HepG2 (cell line): ENCODE measurements around the gene VAMP5. TPM values are rescaled to one million over a fixed set of nuclear protein-coding genes. Genes with fewer than 3 reads are reported as not detected.
A peak's percentile ranks its signal among the peaks of the same experiment; 100 is the strongest.

Source experiments
- ATF4 ChIP-seq, 2 experiments: fragments of 450-650 bp in 1 of 2; sonication (generic) in 1 of 2; formaldehyde crosslinking; IDR thresholded peaks; 2 replicates each; pipeline versions ENCODE4 v1.5.0 to v1.8.0; 2020 to 2022; ENCODE audit warnings: mild to moderate bottlenecking in 1 of 2, missing genetic modification reagents in 1 of 2
- E2F1 ChIP-seq: sonication (generic); formaldehyde crosslinking; IDR thresholded peaks from 2 replicates; pipeline ENCODE4 v1.5.0; 2020; ENCODE audit warnings: missing genetic modification reagents
- RAD21 ChIP-seq: fragments of 450-650 bp; formaldehyde crosslinking; IDR thresholded peaks from 2 replicates; pipeline ENCODE4 v1.5.0; 2020; ENCODE audit warnings: mild to moderate bottlenecking
- ZBTB37 ChIP-seq: sonication (generic); formaldehyde crosslinking; IDR thresholded peaks from 2 replicates; pipeline ENCODE4 v1.4.0; 2020; ENCODE audit warnings: mild to moderate bottlenecking, missing genetic modification reagents
- ZKSCAN5 ChIP-seq: sonication (generic); formaldehyde crosslinking; IDR thresholded peaks from 2 replicates; pipeline ENCODE4 v1.5.1; 2020; ENCODE audit warnings: mild to moderate bottlenecking, missing genetic modification reagents
- ZNF253 ChIP-seq: sonication (generic); formaldehyde crosslinking; IDR thresholded peaks from 2 replicates; pipeline ENCODE4 v1.8.0; 2022; ENCODE audit warnings: mild to moderate bottlenecking, missing genetic modification reagents, borderline replicate concordance
- ZNF33B ChIP-seq: sonication (generic); formaldehyde crosslinking; IDR thresholded peaks from 2 replicates; pipeline ENCODE4 v1.5.1; 2020; ENCODE audit warnings: mild to moderate bottlenecking, missing genetic modification reagents
- ZNF441 ChIP-seq: sonication (generic); formaldehyde crosslinking; IDR thresholded peaks from 2 replicates; pipeline ENCODE4 v1.7.0; 2021; ENCODE audit warnings: missing genetic modification reagents, borderline replicate concordance
- ZNF549 ChIP-seq: sonication (generic); formaldehyde crosslinking; IDR thresholded peaks from 2 replicates; pipeline ENCODE4 v1.5.0; 2020; ENCODE audit warnings: missing genetic modification reagents
- ZNF740 ChIP-seq: sonication (generic); formaldehyde crosslinking; IDR thresholded peaks from 2 replicates; pipeline ENCODE4 v1.4.0; 2020; ENCODE audit warnings: missing genetic modification reagents
- polyA plus RNA-seq, 8 experiments: library from polyadenylated mRNA; depleted of rRNA in 3 of 8; stranded (reverse) in 7 of 8; unstranded in 1 of 8; fragments of >200 nt; fragmentation: Illumina TruSeq in 4 of 8; extraction: Trizol in 4 of 8; gene quantifications; 2 replicates each; pipeline versions ENCODE4 v1.2.1 to v1.2.3, GENCODE V29; 2011 to 2016; ENCODE audit warnings: low read depth in 4 of 8, missing spikeins in 1 of 8, mixed read lengths in 1 of 8; ENCODE audit not compliant: insufficient read depth in 1 of 8
- total RNA-seq, 5 experiments: library from RNA; depleted of rRNA; stranded (reverse); fragments of >200 nt; fragmentation: Illumina TruSeq; extraction: Trizol; gene quantifications; 2 replicates each; pipeline ENCODE4 v1.2.3, GENCODE V29; 2016; ENCODE audit warnings: low read depth in 1 of 5
- TF ChIP-seq, protein P1 (sequence below): sonication (generic); formaldehyde crosslinking; IDR thresholded peaks from 2 replicates; pipeline ENCODE4 v1.4.0; 2020; ENCODE audit warnings: missing genetic modification reagents, borderline replicate concordance
- TF ChIP-seq, protein P2 (sequence below): sonication (generic); formaldehyde crosslinking; IDR thresholded peaks from 2 replicates; pipeline ENCODE4 v1.4.0; 2020; ENCODE audit warnings: mild to moderate bottlenecking, missing genetic modification reagents

The VAMP5 gene
- total and polyA plus RNA-seq, 2 of the 13 experiments (the other 11 are each of a cell fraction or from before 2014, with no cell fraction given), result 7.2 to 56.7 TPM

DNA sequence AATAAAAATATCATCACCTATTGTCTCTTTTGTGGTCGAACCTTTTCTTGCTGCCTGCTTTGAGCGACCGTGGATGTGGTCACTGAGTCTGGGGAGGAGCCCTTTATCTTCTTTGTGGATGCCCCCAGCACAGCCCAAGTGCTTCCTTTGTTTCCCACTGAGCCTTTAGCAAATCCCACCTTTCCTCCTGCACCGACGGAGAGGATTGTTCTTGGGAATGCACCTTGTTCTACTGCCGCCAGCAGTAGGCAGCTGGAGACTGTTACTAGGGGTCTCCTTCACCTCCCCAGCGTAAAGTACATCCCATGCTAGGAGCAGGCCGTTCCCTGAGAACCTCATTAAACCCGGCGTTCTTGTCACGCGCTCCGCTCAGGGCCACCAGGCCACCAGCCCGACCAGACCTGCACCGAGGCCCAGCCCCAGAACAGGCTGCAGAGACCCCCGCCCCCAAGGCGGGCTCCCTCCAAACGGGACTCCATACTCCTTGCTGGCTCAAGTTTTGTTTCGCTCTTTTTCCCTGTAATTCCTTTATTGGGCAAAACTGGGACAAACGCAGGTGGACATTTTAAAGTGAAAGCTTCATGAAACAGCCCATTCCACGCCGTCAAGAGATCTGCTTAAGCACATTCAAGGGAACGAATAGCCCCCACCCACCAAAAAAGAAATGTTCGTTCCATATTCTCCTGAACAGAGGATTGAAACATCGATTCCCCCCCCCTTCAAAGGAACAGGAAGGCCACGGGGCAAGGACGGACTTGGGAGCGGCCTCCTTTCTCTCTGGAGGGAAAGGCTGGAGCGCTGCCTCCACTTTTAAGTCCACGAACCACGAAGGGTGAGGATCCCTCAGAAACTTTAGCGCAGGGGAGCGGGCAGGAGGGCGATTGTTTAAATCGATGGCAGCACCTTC, 46.4 kb upstream of the VAMP5 start (continued):
- TF ChIP-seq, protein P1, sequence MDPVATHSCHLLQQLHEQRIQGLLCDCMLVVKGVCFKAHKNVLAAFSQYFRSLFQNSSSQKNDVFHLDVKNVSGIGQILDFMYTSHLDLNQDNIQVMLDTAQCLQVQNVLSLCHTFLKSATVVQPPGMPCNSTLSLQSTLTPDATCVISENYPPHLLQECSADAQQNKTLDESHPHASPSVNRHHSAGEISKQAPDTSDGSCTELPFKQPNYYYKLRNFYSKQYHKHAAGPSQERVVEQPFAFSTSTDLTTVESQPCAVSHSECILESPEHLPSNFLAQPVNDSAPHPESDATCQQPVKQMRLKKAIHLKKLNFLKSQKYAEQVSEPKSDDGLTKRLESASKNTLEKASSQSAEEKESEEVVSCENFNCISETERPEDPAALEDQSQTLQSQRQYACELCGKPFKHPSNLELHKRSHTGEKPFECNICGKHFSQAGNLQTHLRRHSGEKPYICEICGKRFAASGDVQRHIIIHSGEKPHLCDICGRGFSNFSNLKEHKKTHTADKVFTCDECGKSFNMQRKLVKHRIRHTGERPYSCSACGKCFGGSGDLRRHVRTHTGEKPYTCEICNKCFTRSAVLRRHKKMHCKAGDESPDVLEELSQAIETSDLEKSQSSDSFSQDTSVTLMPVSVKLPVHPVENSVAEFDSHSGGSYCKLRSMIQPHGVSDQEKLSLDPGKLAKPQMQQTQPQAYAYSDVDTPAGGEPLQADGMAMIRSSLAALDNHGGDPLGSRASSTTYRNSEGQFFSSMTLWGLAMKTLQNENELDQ (CRISPR knock-in tag), result no peak; the same call in 1 of the 2 replicates
- no peak for TF ChIP-seq ZNF33B (CRISPR knock-in tag)
- TF ChIP-seq ZNF740 (CRISPR knock-in tag), result peak; percentile 41; the same call in 1 of the 2 replicates
- no peak for TF ChIP-seq ZNF549 (CRISPR knock-in tag)
- TF ChIP-seq, protein P2, sequence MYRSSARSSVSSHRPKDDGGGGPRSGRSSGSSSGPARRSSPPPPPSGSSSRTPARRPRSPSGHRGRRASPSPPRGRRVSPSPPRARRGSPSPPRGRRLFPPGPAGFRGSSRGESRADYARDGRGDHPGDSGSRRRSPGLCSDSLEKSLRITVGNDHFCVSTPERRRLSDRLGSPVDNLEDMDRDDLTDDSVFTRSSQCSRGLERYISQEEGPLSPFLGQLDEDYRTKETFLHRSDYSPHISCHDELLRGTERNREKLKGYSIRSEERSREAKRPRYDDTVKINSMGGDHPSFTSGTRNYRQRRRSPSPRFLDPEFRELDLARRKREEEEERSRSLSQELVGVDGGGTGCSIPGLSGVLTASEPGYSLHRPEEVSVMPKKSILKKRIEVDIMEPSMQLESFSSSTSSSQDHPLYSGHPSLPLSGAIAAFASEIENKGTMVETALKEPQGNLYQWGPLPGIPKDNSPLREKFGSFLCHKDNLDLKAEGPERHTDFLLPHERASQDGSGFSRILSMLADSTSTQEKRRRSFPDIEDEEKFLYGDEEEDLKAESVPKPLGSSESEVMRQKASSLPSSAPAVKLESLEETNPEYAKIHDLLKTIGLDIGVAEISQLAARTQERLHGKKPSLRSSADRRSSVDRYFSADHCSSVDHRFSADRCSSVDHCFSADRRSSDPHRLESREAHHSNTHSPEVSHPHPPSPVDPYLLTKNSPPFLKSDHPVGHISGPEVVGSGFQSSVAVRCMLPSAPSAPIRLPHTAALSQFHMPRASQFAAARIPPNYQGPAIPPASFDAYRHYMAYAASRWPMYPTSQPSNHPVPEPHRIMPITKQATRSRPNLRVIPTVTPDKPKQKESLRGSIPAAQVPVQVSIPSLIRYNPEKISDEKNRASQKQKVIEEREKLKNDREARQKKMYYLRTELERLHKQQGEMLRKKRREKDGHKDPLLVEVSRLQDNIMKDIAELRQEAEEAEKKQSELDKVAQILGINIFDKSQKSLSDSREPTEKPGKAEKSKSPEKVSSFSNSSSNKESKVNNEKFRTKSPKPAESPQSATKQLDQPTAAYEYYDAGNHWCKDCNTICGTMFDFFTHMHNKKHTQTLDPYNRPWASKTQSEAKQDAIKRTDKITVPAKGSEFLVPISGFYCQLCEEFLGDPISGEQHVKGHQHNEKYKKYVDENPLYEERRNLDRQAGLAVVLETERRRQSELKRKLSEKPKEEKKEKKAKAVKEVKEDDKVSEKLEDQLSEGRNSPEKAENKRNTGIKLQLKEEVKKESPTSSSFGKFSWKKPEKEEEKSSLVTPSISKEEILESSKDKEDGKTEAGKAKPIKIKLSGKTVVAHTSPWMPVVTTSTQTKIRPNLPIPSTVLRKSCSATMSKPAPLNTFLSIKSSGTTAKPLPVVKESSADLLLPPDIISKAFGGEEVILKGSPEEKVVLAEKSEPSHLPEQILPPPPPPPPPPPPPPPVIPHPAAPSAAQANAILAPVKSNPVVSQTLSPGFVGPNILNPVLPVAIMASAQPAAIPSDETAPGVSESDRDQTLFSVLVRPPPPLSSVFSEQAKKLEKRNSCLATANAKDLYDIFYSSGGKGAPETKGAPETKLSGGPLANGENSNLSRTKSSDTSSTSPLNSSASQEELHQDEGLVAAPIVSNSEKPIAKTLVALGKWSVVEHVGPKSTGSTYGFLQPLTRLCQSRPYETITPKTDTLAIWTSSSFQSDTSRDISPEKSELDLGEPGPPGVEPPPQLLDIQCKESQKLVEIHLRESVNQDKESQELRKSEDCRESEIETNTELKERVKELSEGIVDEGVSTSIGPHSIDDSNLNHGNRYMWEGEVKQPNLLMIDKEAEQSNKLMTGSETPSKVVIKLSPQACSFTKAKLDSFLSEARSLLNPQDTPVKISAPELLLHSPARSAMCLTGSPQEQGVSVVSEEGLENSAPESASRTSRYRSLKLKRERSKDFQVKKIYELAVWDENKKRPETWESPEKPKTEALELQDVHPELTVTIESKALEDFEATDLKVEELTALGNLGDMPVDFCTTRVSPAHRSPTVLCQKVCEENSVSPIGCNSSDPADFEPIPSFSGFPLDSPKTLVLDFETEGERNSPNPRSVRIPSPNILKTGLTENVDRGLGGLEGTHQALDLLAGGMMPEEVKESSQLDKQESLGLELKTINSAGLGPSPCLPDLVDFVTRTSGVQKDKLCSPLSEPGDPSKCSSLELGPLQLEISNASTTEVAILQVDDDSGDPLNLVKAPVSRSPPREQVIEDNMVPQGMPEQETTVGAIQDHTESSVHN (CRISPR knock-in tag), result peak; percentile 89; the same call in 1 of the 2 replicates
- TF ChIP-seq E2F1, result no peak
- TF ChIP-seq ZBTB37, result no peak; the same call in 1 of the 2 replicates
- no peak for TF ChIP-seq ZNF253
- peak in 1 of 2 experiments; percentile 3; a peak in 1 of 4 replicates for TF ChIP-seq ATF4 (CRISPR knock-in tag; IDR thresholded peaks at IDR 0.05)
- no peak for TF ChIP-seq ZNF441 (CRISPR knock-in tag)
- peak; percentile 66 for TF ChIP-seq RAD21 (CRISPR knock-in tag)
- peak; percentile 55; the same call in 1 of the 2 replicates for TF ChIP-seq ZKSCAN5 (CRISPR knock-in tag)
